Liver (tissue), 3 donors: Measurements from ENCODE around the gene FAM171A1.

ENCODE experiments used
- GABPA ChIP-seq, 2 donors: IDR thresholded peaks in 1 of 2; conservative IDR thresholded peaks in 1 of 2; 2 replicates each; pipeline ENCODE4 v1.6.1; 2016; ENCODE audit warnings: antibody characterized with exemption in 2 of 2, mild to moderate bottlenecking in 1 of 2, moderate library complexity in 1 of 2
- NR2F2 ChIP-seq: IDR thresholded peaks from 2 replicates; pipeline ENCODE4 v1.6.1; 2016; ENCODE audit warnings: antibody characterized with exemption
- RAD21 ChIP-seq, 2 donors: IDR thresholded peaks; 2 replicates each; pipeline ENCODE4 v1.6.1; 2016; ENCODE audit warnings: antibody characterized with exemption in 2 of 2, mild to moderate bottlenecking in 2 of 2
- TAF1 ChIP-seq: conservative IDR thresholded peaks from 2 replicates; pipeline ENCODE4 v1.6.1; 2016; ENCODE audit warnings: antibody characterized with exemption, mild to moderate bottlenecking
- TF ChIP-seq, protein P1 (sequence below): IDR thresholded peaks from 2 replicates; pipeline ENCODE4 v1.6.1; 2016; ENCODE audit warnings: antibody characterized with exemption, mild to moderate bottlenecking
- TF ChIP-seq, protein P2 (sequence below): fragments of 150-350 bp; IDR thresholded peaks from 2 replicates; pipeline ENCODE4 v1.5.1; 2017; ENCODE audit warnings: improper control_type of control experiment, low read depth, low read length; ENCODE audit not compliant: missing input control
- TF ChIP-seq, protein P3 (sequence below): IDR thresholded peaks from 2 replicates; pipeline ENCODE4 v1.6.1; 2016; ENCODE audit warnings: antibody characterized with exemption
- donor health status: healthy.
- donor health status: healthy.

DNA sequence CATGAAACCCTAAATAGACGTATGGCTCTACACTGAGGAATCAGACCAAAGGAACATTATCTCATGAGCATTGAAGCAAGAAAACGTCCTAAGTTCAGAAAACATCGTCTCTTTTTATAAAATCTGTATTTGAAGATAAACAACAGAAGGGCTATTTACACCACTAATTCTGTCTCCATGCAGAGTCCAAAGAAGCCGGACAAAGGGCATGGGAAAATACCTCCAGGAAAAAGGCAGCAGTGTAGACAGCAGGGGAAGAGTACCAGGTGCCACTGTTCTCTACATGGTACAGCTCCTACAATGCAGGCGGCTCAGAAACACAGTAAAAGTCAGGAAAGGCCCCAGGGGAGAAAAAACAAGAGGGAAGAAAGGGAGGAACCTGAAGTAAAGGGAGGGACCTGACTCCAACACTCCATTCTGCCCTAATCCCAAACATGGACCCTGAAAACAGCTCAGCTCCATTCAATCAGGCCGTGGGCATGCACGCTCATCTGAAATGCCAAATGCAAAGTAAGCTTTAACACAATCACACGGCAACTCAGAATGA lies 17.5 kb downstream of the FAM171A1 start:
- TF ChIP-seq, protein P1, sequence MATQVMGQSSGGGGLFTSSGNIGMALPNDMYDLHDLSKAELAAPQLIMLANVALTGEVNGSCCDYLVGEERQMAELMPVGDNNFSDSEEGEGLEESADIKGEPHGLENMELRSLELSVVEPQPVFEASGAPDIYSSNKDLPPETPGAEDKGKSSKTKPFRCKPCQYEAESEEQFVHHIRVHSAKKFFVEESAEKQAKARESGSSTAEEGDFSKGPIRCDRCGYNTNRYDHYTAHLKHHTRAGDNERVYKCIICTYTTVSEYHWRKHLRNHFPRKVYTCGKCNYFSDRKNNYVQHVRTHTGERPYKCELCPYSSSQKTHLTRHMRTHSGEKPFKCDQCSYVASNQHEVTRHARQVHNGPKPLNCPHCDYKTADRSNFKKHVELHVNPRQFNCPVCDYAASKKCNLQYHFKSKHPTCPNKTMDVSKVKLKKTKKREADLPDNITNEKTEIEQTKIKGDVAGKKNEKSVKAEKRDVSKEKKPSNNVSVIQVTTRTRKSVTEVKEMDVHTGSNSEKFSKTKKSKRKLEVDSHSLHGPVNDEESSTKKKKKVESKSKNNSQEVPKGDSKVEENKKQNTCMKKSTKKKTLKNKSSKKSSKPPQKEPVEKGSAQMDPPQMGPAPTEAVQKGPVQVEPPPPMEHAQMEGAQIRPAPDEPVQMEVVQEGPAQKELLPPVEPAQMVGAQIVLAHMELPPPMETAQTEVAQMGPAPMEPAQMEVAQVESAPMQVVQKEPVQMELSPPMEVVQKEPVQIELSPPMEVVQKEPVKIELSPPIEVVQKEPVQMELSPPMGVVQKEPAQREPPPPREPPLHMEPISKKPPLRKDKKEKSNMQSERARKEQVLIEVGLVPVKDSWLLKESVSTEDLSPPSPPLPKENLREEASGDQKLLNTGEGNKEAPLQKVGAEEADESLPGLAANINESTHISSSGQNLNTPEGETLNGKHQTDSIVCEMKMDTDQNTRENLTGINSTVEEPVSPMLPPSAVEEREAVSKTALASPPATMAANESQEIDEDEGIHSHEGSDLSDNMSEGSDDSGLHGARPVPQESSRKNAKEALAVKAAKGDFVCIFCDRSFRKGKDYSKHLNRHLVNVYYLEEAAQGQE: no peak
- TF ChIP-seq, protein P2, sequence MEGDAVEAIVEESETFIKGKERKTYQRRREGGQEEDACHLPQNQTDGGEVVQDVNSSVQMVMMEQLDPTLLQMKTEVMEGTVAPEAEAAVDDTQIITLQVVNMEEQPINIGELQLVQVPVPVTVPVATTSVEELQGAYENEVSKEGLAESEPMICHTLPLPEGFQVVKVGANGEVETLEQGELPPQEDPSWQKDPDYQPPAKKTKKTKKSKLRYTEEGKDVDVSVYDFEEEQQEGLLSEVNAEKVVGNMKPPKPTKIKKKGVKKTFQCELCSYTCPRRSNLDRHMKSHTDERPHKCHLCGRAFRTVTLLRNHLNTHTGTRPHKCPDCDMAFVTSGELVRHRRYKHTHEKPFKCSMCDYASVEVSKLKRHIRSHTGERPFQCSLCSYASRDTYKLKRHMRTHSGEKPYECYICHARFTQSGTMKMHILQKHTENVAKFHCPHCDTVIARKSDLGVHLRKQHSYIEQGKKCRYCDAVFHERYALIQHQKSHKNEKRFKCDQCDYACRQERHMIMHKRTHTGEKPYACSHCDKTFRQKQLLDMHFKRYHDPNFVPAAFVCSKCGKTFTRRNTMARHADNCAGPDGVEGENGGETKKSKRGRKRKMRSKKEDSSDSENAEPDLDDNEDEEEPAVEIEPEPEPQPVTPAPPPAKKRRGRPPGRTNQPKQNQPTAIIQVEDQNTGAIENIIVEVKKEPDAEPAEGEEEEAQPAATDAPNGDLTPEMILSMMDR: no peak
- TF ChIP-seq TAF1 (no peak), RAD21 (IDR thresholded peaks at IDR 0.05) (no peak), GABPA (IDR thresholded peaks at IDR 0.05 in 1 of 2, conservative IDR thresholded peaks at IDR 0.05 in 1 of 2) (no peak), NR2F2 (no peak)
- TF ChIP-seq, protein P3, sequence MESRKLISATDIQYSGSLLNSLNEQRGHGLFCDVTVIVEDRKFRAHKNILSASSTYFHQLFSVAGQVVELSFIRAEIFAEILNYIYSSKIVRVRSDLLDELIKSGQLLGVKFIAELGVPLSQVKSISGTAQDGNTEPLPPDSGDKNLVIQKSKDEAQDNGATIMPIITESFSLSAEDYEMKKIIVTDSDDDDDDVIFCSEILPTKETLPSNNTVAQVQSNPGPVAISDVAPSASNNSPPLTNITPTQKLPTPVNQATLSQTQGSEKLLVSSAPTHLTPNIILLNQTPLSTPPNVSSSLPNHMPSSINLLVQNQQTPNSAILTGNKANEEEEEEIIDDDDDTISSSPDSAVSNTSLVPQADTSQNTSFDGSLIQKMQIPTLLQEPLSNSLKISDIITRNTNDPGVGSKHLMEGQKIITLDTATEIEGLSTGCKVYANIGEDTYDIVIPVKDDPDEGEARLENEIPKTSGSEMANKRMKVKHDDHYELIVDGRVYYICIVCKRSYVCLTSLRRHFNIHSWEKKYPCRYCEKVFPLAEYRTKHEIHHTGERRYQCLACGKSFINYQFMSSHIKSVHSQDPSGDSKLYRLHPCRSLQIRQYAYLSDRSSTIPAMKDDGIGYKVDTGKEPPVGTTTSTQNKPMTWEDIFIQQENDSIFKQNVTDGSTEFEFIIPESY: no peak
